ENCODE measurements around the gene KRT40.

Gene KRT40

GRCh38 chr17:40953881-40954280 is 30.2 kb downstream of the KRT40 start:
- no peak for TF ChIP-seq SPI1 (IDR thresholded peaks at IDR 0.05; ENCODE audit: borderline replicate concordance, low read depth)
- no peak for TF ChIP-seq POLR2AphosphoS5 (IDR thresholded peaks at IDR 0.05; ENCODE audit: low read depth)
- TF ChIP-seq CTCF (IDR thresholded peaks at IDR 0.05; ENCODE audit: insufficient read depth, low read length) = no peak
- TF ChIP-seq REST (IDR thresholded peaks at IDR 0.05; ENCODE audit: insufficient replicate concordance, low read depth) = no peak
- TF ChIP-seq GABPA (IDR thresholded peaks at IDR 0.05; ENCODE audit: low read depth) = no peak
- Histone ChIP-seq H3K27ac (replicated peaks) (no peak overlapping the region), H3K4me3 (replicated peaks; ENCODE audit: insufficient read depth, low read length) (no peak overlapping the region), H3K27me3 (ENCODE audit: insufficient read depth, poor library complexity, severe bottlenecking) (peaks cover 7% of the 10 kb centered on the region)
- no peak for DNase-seq (ENCODE audit: low read depth in 1 of 2, low spot score in 1 of 2)

GRCh38 chr17:40952661-40953060 is 31.5 kb downstream of the KRT40 start:
- TF ChIP-seq CTCF (IDR thresholded peaks at IDR 0.05; ENCODE audit: insufficient read depth, low read length) = no peak
- no peak for TF ChIP-seq REST (IDR thresholded peaks at IDR 0.05; ENCODE audit: insufficient replicate concordance, low read depth)
- TF ChIP-seq POLR2AphosphoS5 (IDR thresholded peaks at IDR 0.05; ENCODE audit: low read depth) = no peak
- no peak for TF ChIP-seq SPI1 (IDR thresholded peaks at IDR 0.05; ENCODE audit: borderline replicate concordance, low read depth)
- no peak for TF ChIP-seq GABPA (IDR thresholded peaks at IDR 0.05; ENCODE audit: low read depth)
- no peak for DNase-seq (ENCODE audit: low read depth in 1 of 2, low spot score in 1 of 2)
- H3K27me3 ChIP-seq (ENCODE audit: insufficient read depth, poor library complexity, severe bottlenecking) = peaks cover 12% of the 10 kb centered on the region
- no peak overlapping the region for H3K27ac ChIP-seq (replicated peaks)
- H3K4me3 ChIP-seq (replicated peaks; ENCODE audit: insufficient read depth, low read length) = no peak overlapping the region

- TF ChIP-seq CTCF (IDR thresholded peaks at IDR 0.05; ENCODE audit: insufficient read depth, low read length) (no peak), SPI1 (IDR thresholded peaks at IDR 0.05; ENCODE audit: borderline replicate concordance, low read depth) (no peak), GABPA (IDR thresholded peaks at IDR 0.05; ENCODE audit: low read depth) (no peak), POLR2AphosphoS5 (IDR thresholded peaks at IDR 0.05; ENCODE audit: low read depth) (no peak), REST (IDR thresholded peaks at IDR 0.05; ENCODE audit: insufficient replicate concordance, low read depth) (no peak)
- Histone ChIP-seq H3K4me3 (replicated peaks; ENCODE audit: insufficient read depth, low read length) (no peak overlapping the region), H3K27ac (replicated peaks) (no peak overlapping the region), H3K27me3 (ENCODE audit: insufficient read depth, poor library complexity, severe bottlenecking) (peaks cover 12% of the 10 kb centered on the region)
- DNase-seq (ENCODE audit: low read depth in 1 of 2, low spot score in 1 of 2) = no peak
Measured at GRCh38 chr17:40952154-40952553, 32.0 kb downstream of the KRT40 start.

All from HL-60 (cell line).